ENCODE measurements around the gene TIRAP. TPM values are rescaled to one million over a fixed set of nuclear protein-coding genes. Genes with fewer than 3 reads are reported as not detected.
"Not testable (repeated sequence)": the region's sequence is repeated elsewhere in the genome, so short reads cannot be mapped to it uniquely, and the experiment has no call there.

Gene TIRAP
- polyA plus RNA-seq, 1 experiment: 7.2 TPM

GRCh38 chr11:126307706-126308105 lies 24.8 kb downstream of the TIRAP start:
- peak; percentile 63 for TF ChIP-seq CTCF (IDR thresholded peaks at IDR 0.05; ENCODE audit: insufficient read depth, low read depth, low read length)
- POLR2A ChIA-PET: no interaction called here
- H3K4me3 ChIP-seq (ENCODE audit: low read depth, low read length): no peak overlapping the region
- no peak for DNase-seq (ENCODE audit: low read depth)
- H3K36me3 ChIP-seq (ENCODE audit: control insufficient read depth, insufficient read depth, low read length): peaks cover 1% of the 10 kb centered on the region; the same call in 1 of the 2 replicates
- CTCF ChIA-PET: interaction anchor here (0.7 to 5.2 kb wide), 12 partner anchors 9 to 279 kb away, joined by 3 to 44 read pairs (median 4); partner anchors contain the start of gene ST3GAL4
- H3K27me3 ChIP-seq (ENCODE audit: control insufficient read depth, insufficient read depth, low read length): no peaks in the 10 kb centered on the region

- H3K4me3 ChIP-seq (ENCODE audit: low read depth, low read length): no peak overlapping the region
- no peak for TF ChIP-seq CTCF (IDR thresholded peaks at IDR 0.05; ENCODE audit: insufficient read depth, low read depth, low read length)
- ChIA-PET POLR2A (no interaction called here), CTCF (interaction anchor here (0.7 to 5.2 kb wide), 11 partner anchors 8 to 278 kb away, joined by 3 to 44 read pairs (median 4); partner anchors contain the start of gene ST3GAL4)
- H3K27me3 ChIP-seq (ENCODE audit: control insufficient read depth, insufficient read depth, low read length): no peaks in the 10 kb centered on the region
- DNase-seq (ENCODE audit: low read depth): no peak
- peaks cover 1% of the 10 kb centered on the region; the same call in 1 of the 2 replicates for H3K36me3 ChIP-seq (ENCODE audit: control insufficient read depth, insufficient read depth, low read length)
Measured at GRCh38 chr11:126308271-126308671, 25.4 kb downstream of the TIRAP start.

GRCh38 chr11:126308771-126309170 lies 25.9 kb downstream of the TIRAP start:
- POLR2A ChIA-PET; H3K27me3 ChIP-seq (ENCODE audit: control insufficient read depth, insufficient read depth, low read length); DNase-seq (ENCODE audit: low read depth); H3K4me3 ChIP-seq (ENCODE audit: low read depth, low read length); H3K36me3 ChIP-seq (ENCODE audit: control insufficient read depth, insufficient read depth, low read length): not testable (repeated sequence)
- CTCF ChIA-PET: interaction anchor here (1.6 to 5.2 kb wide), 4 partner anchors 9 to 126 kb away, joined by 7 to 44 read pairs (median 22); partner anchors contain the start of gene ST3GAL4

- POLR2A ChIA-PET: interaction anchor here (0.6 kb wide), 1 partner anchor 36 kb away, joined by 3 read pairs; no protein-coding TSS in a partner anchor
- peak; percentile 91 for TF ChIP-seq CTCF (IDR thresholded peaks at IDR 0.05; ENCODE audit: insufficient read depth, low read depth, low read length)
- CTCF ChIA-PET: interaction anchor here (0.6 to 5.2 kb wide), 47 partner anchors 9 to 763 kb away, joined by 3 to 71 read pairs (median 5); partner anchors contain the start of genes KIRREL3 and ST3GAL4
- DNase-seq (ENCODE audit: low read depth): no peak
- H3K27me3 ChIP-seq (ENCODE audit: control insufficient read depth, insufficient read depth, low read length): no peaks in the 10 kb centered on the region
- H3K4me3 ChIP-seq (ENCODE audit: low read depth, low read length): no peak overlapping the region
- peaks cover 1% of the 10 kb centered on the region; the same call in 1 of the 2 replicates for H3K36me3 ChIP-seq (ENCODE audit: control insufficient read depth, insufficient read depth, low read length)
Measured at GRCh38 chr11:126310200-126310991, 27.5 kb downstream of the TIRAP start.

GRCh38 chr11:126310992-126311310 lies 28.1 kb downstream of the TIRAP start:
- ChIA-PET CTCF (interaction anchor here (0.6 to 5.2 kb wide), 45 partner anchors 8 to 763 kb away, joined by 3 to 71 read pairs (median 5); partner anchors contain the start of genes KIRREL3 and ST3GAL4), POLR2A (no interaction called here)
- Histone ChIP-seq H3K27me3 (ENCODE audit: control insufficient read depth, insufficient read depth, low read length) (no peaks in the 10 kb centered on the region), H3K4me3 (ENCODE audit: low read depth, low read length) (no peak overlapping the region), H3K36me3 (ENCODE audit: control insufficient read depth, insufficient read depth, low read length) (peaks cover 1% of the 10 kb centered on the region; the same call in 1 of the 2 replicates)
- TF ChIP-seq CTCF (IDR thresholded peaks at IDR 0.05; ENCODE audit: insufficient read depth, low read depth, low read length): no peak
- DNase-seq (ENCODE audit: low read depth): no peak
